HG02623 (cell line): ENCODE measurements around the gene RNF212B.

Source experiments
- ATAC-seq: cut with Tn5 transposase; IDR thresholded peaks from one replicate; pipeline ENCODE4 v1.9.1; 2021; ENCODE audit warnings: moderate library complexity; ENCODE audit not compliant: unreplicated experiment

Gene RNF212B

DNA sequence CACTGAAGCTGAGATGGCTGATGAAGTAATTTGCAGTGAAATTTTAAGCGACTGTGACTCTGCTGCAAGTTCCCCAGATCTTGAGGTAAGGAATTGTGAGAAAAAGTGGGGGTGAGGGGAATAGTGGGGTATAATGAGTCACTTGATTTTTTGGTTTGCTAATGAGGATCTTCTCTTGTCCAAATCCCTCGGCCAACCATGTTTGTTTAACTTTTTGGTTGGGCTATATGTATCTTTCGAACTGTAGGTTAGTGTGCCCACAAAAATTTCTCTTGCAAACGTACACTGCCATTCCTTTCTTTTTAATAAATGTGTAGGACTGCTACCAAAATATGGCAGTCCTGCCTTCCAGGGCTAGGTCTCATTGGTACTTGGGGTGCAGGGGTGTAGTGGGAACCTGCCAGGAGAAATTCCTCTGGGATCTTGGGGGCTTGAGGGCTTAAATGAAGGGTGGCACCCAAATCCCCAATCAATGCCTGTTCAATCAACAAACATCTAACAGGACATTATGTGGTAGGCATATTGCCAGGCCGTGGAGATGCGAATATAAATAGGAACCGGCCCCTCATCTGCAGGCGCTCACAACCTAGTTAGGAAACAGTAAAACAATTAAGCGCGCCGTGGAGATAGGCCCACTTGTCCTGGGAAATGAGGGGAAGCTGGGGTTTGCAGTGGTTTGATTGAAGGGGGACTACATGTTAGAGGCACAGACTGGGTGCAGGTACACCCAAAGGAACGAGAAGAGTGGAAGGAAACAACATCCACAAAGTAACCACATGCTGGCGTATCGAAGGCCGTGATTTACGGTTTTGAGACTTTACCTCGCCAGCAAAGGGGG is 82.2 kb downstream of the RNF212B start:
- no peak for ATAC-seq

DNA sequence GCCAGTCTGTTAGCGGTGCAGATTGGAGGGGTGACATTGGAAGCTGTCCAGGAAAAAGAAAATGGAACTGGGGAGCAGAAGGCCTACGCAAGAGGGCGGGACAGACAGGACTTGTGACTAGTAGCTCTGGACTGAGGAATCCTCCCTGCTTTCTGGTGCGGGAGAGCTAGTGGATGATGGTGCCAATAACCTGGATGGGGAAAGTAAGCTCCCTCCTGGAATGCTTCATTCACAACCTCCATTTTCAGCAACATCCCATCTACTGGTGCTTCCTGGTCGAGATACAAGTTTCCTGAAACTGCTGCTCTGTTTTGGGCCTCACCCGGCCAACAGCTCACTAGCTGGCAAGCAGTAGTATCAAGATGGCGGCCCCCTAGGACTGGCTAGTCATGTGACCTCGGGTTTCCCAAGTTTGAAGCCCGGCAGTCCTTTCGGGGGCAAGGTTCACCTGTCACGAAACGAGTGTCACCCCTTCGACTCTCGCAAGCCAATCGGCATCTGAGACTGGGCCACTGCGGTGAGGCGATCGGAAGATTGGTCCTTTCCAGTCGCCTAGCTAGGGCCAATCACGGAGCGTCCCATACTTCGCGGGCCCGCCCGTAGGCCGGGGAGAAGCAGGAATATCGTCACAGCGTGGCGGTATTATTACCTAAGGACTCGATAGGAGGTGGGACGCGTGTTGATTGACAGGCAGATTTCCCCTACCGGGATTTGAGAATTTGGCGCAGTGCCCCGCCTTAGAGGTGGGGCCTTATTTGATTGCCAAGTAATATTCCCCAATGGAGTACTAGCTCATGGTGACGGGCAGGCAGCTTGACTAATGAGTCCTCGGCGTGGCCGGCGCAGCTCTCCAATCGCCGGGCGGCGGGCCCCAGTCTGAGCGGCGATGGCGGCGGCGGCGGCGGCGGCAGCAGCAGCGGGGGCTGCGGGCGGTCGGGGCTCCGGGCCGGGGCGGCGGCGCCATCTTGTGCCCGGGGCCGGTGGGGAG is 83.1 kb downstream of the RNF212B start, which contains the start of gene PABPN1:
Gene PABPN1 (plus strand): TSS at position 874 of the 988 bp plus-strand sequence. CDS start 13 bp downstream, at position 887.
- ATAC-seq, result peak; percentile 91

DNA sequence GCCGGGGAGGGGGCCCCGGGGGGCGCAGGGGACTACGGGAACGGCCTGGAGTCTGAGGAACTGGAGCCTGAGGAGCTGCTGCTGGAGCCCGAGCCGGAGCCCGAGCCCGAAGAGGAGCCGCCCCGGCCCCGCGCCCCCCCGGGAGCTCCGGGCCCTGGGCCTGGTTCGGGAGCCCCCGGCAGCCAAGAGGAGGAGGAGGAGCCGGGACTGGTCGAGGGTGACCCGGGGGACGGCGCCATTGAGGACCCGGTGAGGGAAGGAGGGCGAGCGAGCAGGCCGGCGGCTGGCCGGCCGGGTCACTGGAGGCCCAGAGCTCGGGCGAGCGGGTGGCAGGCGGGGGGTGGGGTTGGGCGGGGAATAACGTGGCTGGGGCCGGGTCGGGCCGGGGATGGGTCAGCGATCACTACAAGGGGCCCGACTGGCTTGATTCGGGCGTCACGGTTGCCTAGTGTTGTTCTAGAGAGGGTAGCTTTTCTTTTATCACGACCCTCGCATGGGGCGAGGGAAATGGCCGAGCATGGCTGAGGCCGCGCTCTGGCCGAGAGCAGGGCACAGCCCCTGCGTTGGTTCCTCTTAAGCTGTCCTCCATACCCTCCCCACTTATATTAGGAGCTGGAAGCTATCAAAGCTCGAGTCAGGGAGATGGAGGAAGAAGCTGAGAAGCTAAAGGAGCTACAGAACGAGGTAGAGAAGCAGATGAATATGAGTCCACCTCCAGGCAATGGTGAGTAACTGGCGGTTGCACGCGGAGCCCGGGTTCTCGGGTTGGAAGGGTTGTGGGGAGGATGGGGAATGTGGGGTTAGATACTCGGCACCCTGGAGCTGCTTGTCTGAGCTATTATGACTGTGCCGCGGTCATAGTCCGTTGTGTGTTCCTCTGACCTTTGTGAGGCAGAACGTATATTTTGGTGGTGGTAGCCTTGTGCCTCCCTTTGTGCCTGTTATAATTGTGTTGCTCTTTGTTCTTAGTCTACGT is 84.1 kb downstream of the RNF212B start:
- ATAC-seq, result peak; percentile 7
